ENCODE results near the gene ILDR2. TPM values are rescaled to one million over a fixed set of nuclear protein-coding genes. Genes with fewer than 3 reads are reported as not detected.

The ILDR2 gene
- total and polyA plus RNA-seq, 9 of the 15 experiments (the other 6 are each of a cell fraction or from before 2014, with no cell fraction given) = 0.03 to 0.31 (median 0.18) TPM; not detected in 2

DNA sequence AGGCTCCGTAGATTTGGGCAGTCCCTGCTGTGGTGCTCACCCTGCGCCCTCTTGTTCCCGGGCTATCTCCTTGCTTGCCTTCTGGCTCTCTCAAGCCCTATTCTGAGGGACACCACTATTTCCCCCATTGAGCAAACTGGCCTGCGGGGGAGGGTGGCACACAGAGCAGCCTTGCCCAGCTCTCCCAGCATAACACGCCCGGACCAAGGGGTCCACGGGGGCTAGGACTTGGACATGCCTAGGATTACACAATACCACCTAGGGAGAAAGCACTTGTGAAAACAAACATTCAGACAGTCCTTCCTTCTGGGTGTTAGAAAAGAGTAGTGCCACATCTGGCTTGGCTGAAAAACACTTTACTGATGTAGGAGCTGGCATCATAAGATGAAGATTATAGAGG is 106.7 kb downstream of the ILDR2 start:
- Histone ChIP-seq H3K9me3 (replicated peaks; ENCODE audit: control insufficient read depth, insufficient read depth, low read depth, low read length) (no peaks in the 10 kb centered on the region), H2AFZ (ENCODE audit: low read depth, low read length) (no peak overlapping the region), H3K9ac (ENCODE audit: insufficient read depth in 1 of 2, low read depth in 2 of 2, low read length in 2 of 2) (no peak overlapping the region), H3K4me3 (no peak overlapping the region), H3K4me1 (replicated peaks in 1 of 2; ENCODE audit: control insufficient read depth in 2 of 2, insufficient read depth in 2 of 2, low read length in 2 of 2) (peaks cover 6 to 7% of the 10 kb centered on the region in 2 experiments; a peak in 4 of 5 replicates), H3K27me3 (ENCODE audit: control insufficient read depth in 2 of 2, insufficient read depth in 2 of 2, low read length in 2 of 2) (no peaks in the 10 kb centered on the region), H3K79me2 (ENCODE audit: control insufficient read depth, insufficient read depth, low read length) (peaks cover 55% of the 10 kb centered on the region), H3K27ac (ENCODE audit: extremely low read depth, low read depth, low read length) (no peak overlapping the region), H3K9me1 (ENCODE audit: control insufficient read depth, insufficient read depth, low read length) (no peaks in the 10 kb centered on the region), H3K4me2 (ENCODE audit: insufficient read depth, low read length) (no peak overlapping the region), H3K36me3 (ENCODE audit: control insufficient read depth, insufficient read depth, low read length) (peaks cover 68% of the 10 kb centered on the region), H4K20me1 (replicated peaks; ENCODE audit: control insufficient read depth, insufficient read depth, low read length) (0 out of 2 replicates have a peak, but pooled peaks cover 8% of the 10 kb centered on the region)
- DNase-seq (ENCODE audit: extremely low read depth in 1 of 4, low spot score in 3 of 4) (no peak), ATAC-seq (no peak), FAIRE-seq (no peak)
- CTCF ChIA-PET (ENCODE audit: low intra/inter-chr PET ratio) = no interaction called here
- in situ Hi-C loops (cut with MboI) = no loop called here
- BruUV-seq (replicated peaks) = no TSS peak
- POLR2A ChIA-PET = interaction anchor here (0.7 to 1.5 kb wide), 4 partner anchors 10 to 33 kb away, joined by 3 to 8 read pairs (median 4); partner anchors contain the start of gene POGK
- WGBS (ENCODE audit: insufficient coverage, low coverage, missing lambda C conversion rate) = over 99% methylated on average over 7 of the region's 7 CpGs
- TF ChIP-seq, protein P1, sequence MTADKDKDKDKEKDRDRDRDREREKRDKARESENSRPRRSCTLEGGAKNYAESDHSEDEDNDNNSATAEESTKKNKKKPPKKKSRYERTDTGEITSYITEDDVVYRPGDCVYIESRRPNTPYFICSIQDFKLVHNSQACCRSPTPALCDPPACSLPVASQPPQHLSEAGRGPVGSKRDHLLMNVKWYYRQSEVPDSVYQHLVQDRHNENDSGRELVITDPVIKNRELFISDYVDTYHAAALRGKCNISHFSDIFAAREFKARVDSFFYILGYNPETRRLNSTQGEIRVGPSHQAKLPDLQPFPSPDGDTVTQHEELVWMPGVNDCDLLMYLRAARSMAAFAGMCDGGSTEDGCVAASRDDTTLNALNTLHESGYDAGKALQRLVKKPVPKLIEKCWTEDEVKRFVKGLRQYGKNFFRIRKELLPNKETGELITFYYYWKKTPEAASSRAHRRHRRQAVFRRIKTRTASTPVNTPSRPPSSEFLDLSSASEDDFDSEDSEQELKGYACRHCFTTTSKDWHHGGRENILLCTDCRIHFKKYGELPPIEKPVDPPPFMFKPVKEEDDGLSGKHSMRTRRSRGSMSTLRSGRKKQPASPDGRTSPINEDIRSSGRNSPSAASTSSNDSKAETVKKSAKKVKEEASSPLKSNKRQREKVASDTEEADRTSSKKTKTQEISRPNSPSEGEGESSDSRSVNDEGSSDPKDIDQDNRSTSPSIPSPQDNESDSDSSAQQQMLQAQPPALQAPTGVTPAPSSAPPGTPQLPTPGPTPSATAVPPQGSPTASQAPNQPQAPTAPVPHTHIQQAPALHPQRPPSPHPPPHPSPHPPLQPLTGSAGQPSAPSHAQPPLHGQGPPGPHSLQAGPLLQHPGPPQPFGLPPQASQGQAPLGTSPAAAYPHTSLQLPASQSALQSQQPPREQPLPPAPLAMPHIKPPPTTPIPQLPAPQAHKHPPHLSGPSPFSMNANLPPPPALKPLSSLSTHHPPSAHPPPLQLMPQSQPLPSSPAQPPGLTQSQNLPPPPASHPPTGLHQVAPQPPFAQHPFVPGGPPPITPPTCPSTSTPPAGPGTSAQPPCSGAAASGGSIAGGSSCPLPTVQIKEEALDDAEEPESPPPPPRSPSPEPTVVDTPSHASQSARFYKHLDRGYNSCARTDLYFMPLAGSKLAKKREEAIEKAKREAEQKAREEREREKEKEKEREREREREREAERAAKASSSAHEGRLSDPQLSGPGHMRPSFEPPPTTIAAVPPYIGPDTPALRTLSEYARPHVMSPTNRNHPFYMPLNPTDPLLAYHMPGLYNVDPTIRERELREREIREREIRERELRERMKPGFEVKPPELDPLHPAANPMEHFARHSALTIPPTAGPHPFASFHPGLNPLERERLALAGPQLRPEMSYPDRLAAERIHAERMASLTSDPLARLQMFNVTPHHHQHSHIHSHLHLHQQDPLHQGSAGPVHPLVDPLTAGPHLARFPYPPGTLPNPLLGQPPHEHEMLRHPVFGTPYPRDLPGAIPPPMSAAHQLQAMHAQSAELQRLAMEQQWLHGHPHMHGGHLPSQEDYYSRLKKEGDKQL (CRISPR knock-in tag; IDR thresholded peaks at IDR 0.05; ENCODE audit: borderline replicate concordance) = no peak
- TF ChIP-seq CEBPG (CRISPR knock-in tag; IDR thresholded peaks at IDR 0.05) (no peak), CEBPG (tag; conservative IDR thresholded peaks at IDR 0.05 in 1 of 2, IDR thresholded peaks at IDR 0.05 in 1 of 2) (0 out of 4 replicates have a peak, but pooled peaks of 1 of the 2 experiments have one; percentile 8)
- intact Hi-C loops (cut with micrococcal nuclease) = no loop called here

All from K562 (cell line).